Heart right ventricle (tissue), 16 donors: ENCODE measurements around the gene NBL1. TPM values are rescaled to one million over a fixed set of nuclear protein-coding genes. Genes with fewer than 3 reads are reported as not detected.

Experiments used
- ATAC-seq, 8 donors: fragments of 200-7000 bp; cut with Tn5 transposase; one replicate each; pipeline ENCODE4 v1.9.1; 2020; ENCODE audit warnings: mild to moderate bottlenecking in 8 of 8, moderate library complexity in 8 of 8, moderate number of reproducible peaks in 1 of 8
- DNase-seq, 2 donors: peaks; one replicate each; pipeline ENCODE4 v3.0.0-alpha.2; 2020
- H3K27ac ChIP-seq, 10 donors: fragments of 200-600 bp; sonication (generic) in 2 of 10; one replicate each; pipeline versions ENCODE4 v1.5.0 to v1.8.0; 2020 to 2022; ENCODE audit warnings: mild to moderate bottlenecking in 3 of 10
- H3K27me3 ChIP-seq, 7 donors: fragments of 200-600 bp; one replicate each; pipeline ENCODE4 v1.8.0; 2021 to 2022; ENCODE audit warnings: mild to moderate bottlenecking in 2 of 7
- H3K36me3 ChIP-seq, 9 donors: fragments of 200-600 bp; sonication (generic) in 1 of 9; one replicate each; pipeline versions ENCODE4 v1.5.0 to v1.8.0; 2020 to 2022; ENCODE audit warnings: mild to moderate bottlenecking in 2 of 9
- H3K4me1 ChIP-seq, 9 donors: fragments of 200-600 bp; sonication (generic) in 1 of 9; one replicate each; pipeline versions ENCODE4 v1.5.0 to v1.8.0; 2020 to 2022; ENCODE audit warnings: mild to moderate bottlenecking in 4 of 9
- H3K4me3 ChIP-seq, 10 donors: fragments of 200-600 bp; sonication (generic) in 2 of 10; one replicate each; pipeline versions ENCODE4 v1.5.0 to v1.8.0; 2020 to 2022; ENCODE audit warnings: mild to moderate bottlenecking in 7 of 10, moderate library complexity in 2 of 10
- H3K9me3 ChIP-seq, 11 donors: fragments of 200-600 bp in 10 of 11; sonication (generic) in 2 of 11; one replicate each; pipeline versions ENCODE4 v1.5.0 to v1.8.0; 2013 to 2022; ENCODE audit warnings: mild to moderate bottlenecking in 2 of 11, control low read depth in 1 of 11, moderate library complexity in 1 of 11
- WGBS, 2 donors: extraction: QIAGEN DNeasy Blood & Tissue Kit; methylation state at CpG; one replicate each; pipeline ENCODE4 v1.1.7; 2013; ENCODE audit warnings: inconsistent platforms in 1 of 2; 5-methylcytosine and 5-hydroxymethylcytosine counted together
- intact Hi-C, 10 donors: fragments of 100-400 bp; cut with DNase I; formaldehyde crosslinking; loops; one replicate each; pipeline versions ENCODE4 v1.11.1 to v1.14.2; 2022
- polyA plus RNA-seq, 2 donors: library from polyadenylated mRNA; stranded (reverse); fragments of 200-250 nt; gene quantifications; one replicate each; pipeline ENCODE4 v1.2.3, GENCODE V29; 2013
- total RNA-seq, 10 donors: library from RNA; stranded (reverse); fragmentation: NEBNext Ultra II Directional in 3 of 10; extraction: Animal tissue kit (Norgen Biotek cat#: 25700) in 3 of 10; gene quantifications; one replicate each; pipeline versions ENCODE4 v1.2.1 to v1.2.4, GENCODE V29; 2021 to 2023
- TF ChIP-seq, protein P1 (sequence below), 9 donors: fragments of 200-600 bp; sonication (generic) in 2 of 9; IDR thresholded peaks; one replicate each; pipeline versions ENCODE4 v1.5.0 to v1.8.0; 2021 to 2022; ENCODE audit warnings: antibody characterized with exemption in 9 of 9, mild to moderate bottlenecking in 5 of 9, moderate library complexity in 1 of 9
- donor health status: Arrhythmogenic right ventricular cardiomyopathy.
- donor health status: ischemic (EF 13 %, LVEDD 7.1; RV severe dilation, severe dysfunction).
- donor health status: healthy with polysubstance abuse.
- donor health status: DM: no; HTN: yes; CAD: no.
- donor health status: DM: no; HTN: no; CAD: no.
- donor health status: ischemic (EF 25% LVEDD 6.9; RV normal size, moderate dysfunction).
- donor health status: ischemic (EF 25% LVEDD 5.7; RV mildly dilated, moderate dysfunction).
- donor health status: healthy.
- donor health status: DM: yes; HTN: yes; CAD: no.
- donor health status: Ischemic cardiomyopathy.
- donor health status: ischemic (EF 35%, LVEDD 5.7; RV mildly dilated, moderate dysfunction).
- donor health status: nonischemic (EF 11% LVEDD 7.7; RV severe dilation, severe dysfunction).
- donor health status: DM: yes; HTN: yes; CAD: no.
- donor health status: PGD.
- donor health status: ischemic (EF 29% LVEDD 5.4; RV normal size, mild dysfunction).
- donor health status: nonischemic (EF 23%, LVEDD 6.1; RV moderate dilation, normal function).

NBL1 gene
- total and polyA plus RNA-seq, 12 donors: 18.5 to 48.7 (median 38.3) TPM

GRCh38 chr1:19613171-19613703 is 30.9 kb upstream of the NBL1 start:
- 51 to 53% methylated on average over 7 of the region's 7 CpGs for WGBS, 2 donors

GRCh38 chr1:19615438-19615837 is 28.7 kb upstream of the NBL1 start:
- 86 to 91% methylated on average over 6 of the region's 6 CpGs for WGBS, 2 donors
- H3K27me3 ChIP-seq: no peaks in the 10 kb centered on the region
- intact Hi-C loops: no loop called here
- H3K9me3 ChIP-seq: no peaks in the 10 kb centered on the region
- H3K36me3 ChIP-seq: peaks cover 0 to 44% (median 4%) of the 10 kb centered on the region in 9 donors
- peaks cover 12 to 49% (median 34%) of the 10 kb centered on the region in 9 donors for H3K4me1 ChIP-seq
- no peak for ATAC-seq
- H3K27ac ChIP-seq: no peak overlapping the region
- TF ChIP-seq, protein P1, sequence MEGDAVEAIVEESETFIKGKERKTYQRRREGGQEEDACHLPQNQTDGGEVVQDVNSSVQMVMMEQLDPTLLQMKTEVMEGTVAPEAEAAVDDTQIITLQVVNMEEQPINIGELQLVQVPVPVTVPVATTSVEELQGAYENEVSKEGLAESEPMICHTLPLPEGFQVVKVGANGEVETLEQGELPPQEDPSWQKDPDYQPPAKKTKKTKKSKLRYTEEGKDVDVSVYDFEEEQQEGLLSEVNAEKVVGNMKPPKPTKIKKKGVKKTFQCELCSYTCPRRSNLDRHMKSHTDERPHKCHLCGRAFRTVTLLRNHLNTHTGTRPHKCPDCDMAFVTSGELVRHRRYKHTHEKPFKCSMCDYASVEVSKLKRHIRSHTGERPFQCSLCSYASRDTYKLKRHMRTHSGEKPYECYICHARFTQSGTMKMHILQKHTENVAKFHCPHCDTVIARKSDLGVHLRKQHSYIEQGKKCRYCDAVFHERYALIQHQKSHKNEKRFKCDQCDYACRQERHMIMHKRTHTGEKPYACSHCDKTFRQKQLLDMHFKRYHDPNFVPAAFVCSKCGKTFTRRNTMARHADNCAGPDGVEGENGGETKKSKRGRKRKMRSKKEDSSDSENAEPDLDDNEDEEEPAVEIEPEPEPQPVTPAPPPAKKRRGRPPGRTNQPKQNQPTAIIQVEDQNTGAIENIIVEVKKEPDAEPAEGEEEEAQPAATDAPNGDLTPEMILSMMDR (IDR thresholded peaks at IDR 0.05): no peak
- no peak overlapping the region for H3K4me3 ChIP-seq
- no peak for DNase-seq

More at GRCh38 chr1:19613171-19613703, 30.9 kb upstream of the NBL1 start:
- TF ChIP-seq, protein P1 (IDR thresholded peaks at IDR 0.05): no peak
- ATAC-seq (peak in 7 of 8 donors; percentile 42 to 95 (median 68)), DNase-seq (no peak)
- Histone ChIP-seq H3K27me3 (no peaks in the 10 kb centered on the region), H3K4me1 (peaks cover 4 to 47% (median 23%) of the 10 kb centered on the region in 9 donors), H3K27ac (peak overlapping the region in 3 of 10 donors; percentile 9 to 42 (median 26)), H3K9me3 (no peaks in the 10 kb centered on the region), H3K4me3 (no peak overlapping the region), H3K36me3 (peaks cover 0 to 41% (median 4%) of the 10 kb centered on the region in 9 donors)
- intact Hi-C loops: no loop called here

GRCh38 chr1:19616489-19616888 is 27.6 kb upstream of the NBL1 start:
- H3K36me3 ChIP-seq: peaks cover 0 to 44% (median 4%) of the 10 kb centered on the region in 9 donors
- peaks cover 14 to 55% (median 45%) of the 10 kb centered on the region in 9 donors for H3K4me1 ChIP-seq
- WGBS, 2 donors: 80 to 83% methylated on average over 2 of the region's 2 CpGs
- no peak for DNase-seq
- no peak overlapping the region for H3K4me3 ChIP-seq
- H3K27ac ChIP-seq: no peak overlapping the region
- ATAC-seq: no peak
- TF ChIP-seq, protein P1 (IDR thresholded peaks at IDR 0.05): no peak
- no peaks in the 10 kb centered on the region for H3K27me3 ChIP-seq
- no peaks in the 10 kb centered on the region for H3K9me3 ChIP-seq
- intact Hi-C loops: no loop called here

GRCh38 chr1:19617376-19617775 is 26.7 kb upstream of the NBL1 start:
- H3K36me3 ChIP-seq: peaks cover 0 to 45% (median 4%) of the 10 kb centered on the region in 9 donors
- H3K27me3 ChIP-seq: no peaks in the 10 kb centered on the region
- intact Hi-C loops: no loop called here
- TF ChIP-seq, protein P1 (IDR thresholded peaks at IDR 0.05): no peak
- DNase-seq (no peak), ATAC-seq (no peak)
- no peak overlapping the region for H3K27ac ChIP-seq
- H3K4me1 ChIP-seq: peaks cover 16 to 62% (median 43%) of the 10 kb centered on the region in 9 donors
- 86 to 88% methylated on average over 3 of the region's 3 CpGs for WGBS, 2 donors
- no peak overlapping the region for H3K4me3 ChIP-seq
- H3K9me3 ChIP-seq: no peaks in the 10 kb centered on the region
